DOHH2 (cell line): ENCODE results near the gene ANKRD13B.

ENCODE experiments used
- EZH2phosphoT487 ChIP-seq: fragments of 200-600 bp; sonication (generic); IDR thresholded peaks from 2 replicates; pipeline ENCODE4 v1.6.1; 2017; ENCODE audit warnings: borderline replicate concordance, mild to moderate bottlenecking, antibody characterized with exemption, low read length, moderate library complexity, mixed read lengths
- TF ChIP-seq, protein P1 (sequence below): fragments of 200-600 bp; sonication (generic); IDR thresholded peaks from one replicate; pipeline ENCODE4 v1.5.1; 2014; ENCODE audit warnings: antibody characterized with exemption, mild to moderate bottlenecking, low read depth, low read length; ENCODE audit not compliant: poor library complexity, severe bottlenecking

DNA sequence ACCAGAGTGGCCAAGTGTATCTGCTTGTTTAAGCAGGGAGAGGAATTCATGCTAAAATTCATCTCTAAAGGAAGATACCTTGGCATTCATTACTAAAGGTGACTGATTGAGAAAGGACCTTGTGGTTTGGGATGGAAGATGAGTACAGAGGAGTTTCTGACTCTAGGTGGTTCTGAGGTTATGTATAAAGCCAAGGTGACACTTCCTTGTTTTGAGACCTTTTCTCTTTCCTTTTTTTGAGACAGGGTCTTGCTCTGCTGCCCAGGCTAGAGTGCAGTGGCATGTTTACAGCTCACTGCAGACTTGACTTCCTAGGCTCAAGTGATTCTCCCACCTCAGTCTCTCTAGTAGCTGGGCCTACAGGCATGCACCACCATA, 35.2 kb upstream of the ANKRD13B start:
- TF ChIP-seq, protein P1, sequence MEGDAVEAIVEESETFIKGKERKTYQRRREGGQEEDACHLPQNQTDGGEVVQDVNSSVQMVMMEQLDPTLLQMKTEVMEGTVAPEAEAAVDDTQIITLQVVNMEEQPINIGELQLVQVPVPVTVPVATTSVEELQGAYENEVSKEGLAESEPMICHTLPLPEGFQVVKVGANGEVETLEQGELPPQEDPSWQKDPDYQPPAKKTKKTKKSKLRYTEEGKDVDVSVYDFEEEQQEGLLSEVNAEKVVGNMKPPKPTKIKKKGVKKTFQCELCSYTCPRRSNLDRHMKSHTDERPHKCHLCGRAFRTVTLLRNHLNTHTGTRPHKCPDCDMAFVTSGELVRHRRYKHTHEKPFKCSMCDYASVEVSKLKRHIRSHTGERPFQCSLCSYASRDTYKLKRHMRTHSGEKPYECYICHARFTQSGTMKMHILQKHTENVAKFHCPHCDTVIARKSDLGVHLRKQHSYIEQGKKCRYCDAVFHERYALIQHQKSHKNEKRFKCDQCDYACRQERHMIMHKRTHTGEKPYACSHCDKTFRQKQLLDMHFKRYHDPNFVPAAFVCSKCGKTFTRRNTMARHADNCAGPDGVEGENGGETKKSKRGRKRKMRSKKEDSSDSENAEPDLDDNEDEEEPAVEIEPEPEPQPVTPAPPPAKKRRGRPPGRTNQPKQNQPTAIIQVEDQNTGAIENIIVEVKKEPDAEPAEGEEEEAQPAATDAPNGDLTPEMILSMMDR, result no peak
- no peak for TF ChIP-seq EZH2phosphoT487
